ENCODE data around the gene MEN1. TPM values are rescaled to one million over a fixed set of nuclear protein-coding genes. Genes with fewer than 3 reads are reported as not detected.

MEN1 gene
- total RNA-seq, 1 experiment from 2014 or later, result 54.5 TPM

GRCh38 chr11:64853709-64854108 is 43.4 kb upstream of the MEN1 start:
- in situ Hi-C loops (cut with HindIII; ENCODE audit: low pct_unique_long_range_greater_than_20kb, low sequenced_read_pairs) (no loop called here), intact Hi-C loops (cut with micrococcal nuclease; ENCODE audit: unreplicated experiment) (no loop called here)
- ATAC-seq, result no peak
- Histone ChIP-seq H3K4me1 (ENCODE audit: control insufficient read depth, insufficient read depth, low read length) (peaks cover 88% of the 10 kb centered on the region), H3K27me3 (ENCODE audit: control insufficient read depth, insufficient read depth, low read length) (no peaks in the 10 kb centered on the region), H3K36me3 (ENCODE audit: control insufficient read depth, insufficient read depth, low read length) (no peaks in the 10 kb centered on the region; the same call in 1 of the 2 replicates), H3K27ac (ENCODE audit: low read length) (peak overlapping the region; percentile 98), H3K4me3 (ENCODE audit: low read depth in 2 of 2, low read length in 2 of 2) (no peak overlapping the region), H3K9me3 (ENCODE audit: control insufficient read depth, insufficient read depth, low read depth, low read length) (no peaks in the 10 kb centered on the region)
- DNase-seq (ENCODE audit: low read depth, low spot score), result no peak
- ChIA-PET CTCF (interaction anchor here (0.6 to 1.3 kb wide), 3 partner anchors 11 to 257 kb away, joined by 3 to 8 read pairs (median 4); no protein-coding TSS in a partner anchor), POLR2A (interaction anchor here (0.6 kb wide), 1 partner anchor 165 kb away, joined by 12 read pairs; no protein-coding TSS in a partner anchor)
- no peak for TF ChIP-seq REST (IDR thresholded peaks at IDR 0.05; ENCODE audit: insufficient read depth in 1 of 2, low read depth in 2 of 2, low read length in 1 of 2)
- no peak for TF ChIP-seq TCF7L2 (IDR thresholded peaks at IDR 0.05; ENCODE audit: low read depth, low read length)
- no peak for TF ChIP-seq POLR2AphosphoS5 (IDR thresholded peaks at IDR 0.05; ENCODE audit: low read depth, low read length)
- TF ChIP-seq CTCF (IDR thresholded peaks at IDR 0.05), result no peak
- no peak for TF ChIP-seq SIN3A (IDR thresholded peaks at IDR 0.05; ENCODE audit: borderline replicate concordance, insufficient read depth, low read depth, low read length)
- no TSS peak for BruUV-seq (replicated peaks)

GRCh38 chr11:64852804-64853509 is 42.6 kb upstream of the MEN1 start:
- no peaks in the 10 kb centered on the region for H3K27me3 ChIP-seq (ENCODE audit: control insufficient read depth, insufficient read depth, low read length)
- ATAC-seq, result no peak
- POLR2A ChIA-PET, result interaction anchor here (0.5 kb wide), 1 partner anchor 9 kb away, joined by 4 read pairs; no protein-coding TSS in a partner anchor
- in situ Hi-C loops (cut with HindIII; ENCODE audit: low pct_unique_long_range_greater_than_20kb, low sequenced_read_pairs) (no loop called here), intact Hi-C loops (cut with micrococcal nuclease; ENCODE audit: unreplicated experiment) (no loop called here)
- BruUV-seq (replicated peaks), result TSS peak; percentile 63
- no peaks in the 10 kb centered on the region; the same call in 1 of the 2 replicates for H3K36me3 ChIP-seq (ENCODE audit: control insufficient read depth, insufficient read depth, low read length)
- no peak for DNase-seq (ENCODE audit: low read depth, low spot score)
- no peaks in the 10 kb centered on the region for H3K9me3 ChIP-seq (ENCODE audit: control insufficient read depth, insufficient read depth, low read depth, low read length)
- no peak overlapping the region for H3K4me3 ChIP-seq (ENCODE audit: low read depth in 2 of 2, low read length in 2 of 2)
- CTCF ChIA-PET, result interaction anchor here (0.8 to 1.3 kb wide), 2 partner anchors 12 to 333 kb away, joined by 4 to 8 read pairs; no protein-coding TSS in a partner anchor
- H3K27ac ChIP-seq (ENCODE audit: low read length), result peak overlapping the region; percentile 98
- H3K4me1 ChIP-seq (ENCODE audit: control insufficient read depth, insufficient read depth, low read length), result peaks cover 93% of the 10 kb centered on the region
- TF ChIP-seq REST (IDR thresholded peaks at IDR 0.05; ENCODE audit: insufficient read depth in 1 of 2, low read depth in 2 of 2, low read length in 1 of 2) (no peak), TCF7L2 (IDR thresholded peaks at IDR 0.05; ENCODE audit: low read depth, low read length) (no peak), POLR2AphosphoS5 (IDR thresholded peaks at IDR 0.05; ENCODE audit: low read depth, low read length) (no peak), CTCF (IDR thresholded peaks at IDR 0.05) (no peak), SIN3A (IDR thresholded peaks at IDR 0.05; ENCODE audit: borderline replicate concordance, insufficient read depth, low read depth, low read length) (no peak)

All from Panc1 (cell line).